ENCODE data around the gene CENPN. TPM values are rescaled to one million over a fixed set of nuclear protein-coding genes. Genes with fewer than 3 reads are reported as not detected.

The CENPN gene
- total RNA-seq, 1 donor from 2014 or later = 3.9 TPM

DNA sequence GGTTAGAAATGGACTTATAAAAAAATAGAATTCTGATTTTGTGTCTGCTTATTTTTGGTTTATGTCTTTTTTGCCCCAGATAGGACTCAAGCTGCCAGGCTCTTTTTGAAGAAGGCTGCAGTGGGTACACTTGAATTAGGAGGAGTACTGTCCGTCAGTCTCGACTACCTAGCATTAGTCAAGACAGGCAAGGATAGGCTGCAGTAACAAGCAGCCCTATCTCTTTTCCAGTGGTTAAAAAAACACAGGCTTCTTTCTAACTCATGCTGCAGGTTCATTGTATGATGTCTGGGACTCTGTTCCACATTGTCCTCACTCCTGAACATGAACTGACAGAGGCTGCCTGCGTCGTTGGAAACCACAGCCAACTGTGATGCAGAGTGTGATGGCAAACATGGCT is 62.0 kb downstream of the CENPN start:
- intact Hi-C loops (cut with DNase I) = no loop called here
- ATAC-seq (no peak), DNase-seq (ENCODE audit: low spot score) (no peak)

DNA sequence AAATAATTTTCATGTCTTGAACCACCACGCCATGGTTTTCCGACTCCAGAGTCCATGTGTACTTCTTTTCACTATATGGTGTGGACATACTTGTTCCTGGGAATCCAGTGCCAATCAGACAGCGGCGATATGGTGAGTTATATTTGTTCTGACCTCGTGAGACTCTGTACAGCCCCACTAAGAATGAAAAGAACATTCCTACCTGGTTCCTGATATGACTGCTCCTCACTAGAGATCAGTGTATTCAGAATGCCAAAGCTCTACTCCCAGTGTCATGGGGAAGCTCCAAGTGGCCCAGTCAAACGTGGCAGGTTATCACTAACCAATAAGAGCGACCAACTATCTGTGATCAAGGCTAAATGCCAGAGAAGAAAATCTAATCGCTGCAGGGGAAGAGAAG is 64.0 kb downstream of the CENPN start:
- ATAC-seq = no peak
- intact Hi-C loops (cut with DNase I) = no loop called here
- no peak for DNase-seq (ENCODE audit: low spot score)

DNA sequence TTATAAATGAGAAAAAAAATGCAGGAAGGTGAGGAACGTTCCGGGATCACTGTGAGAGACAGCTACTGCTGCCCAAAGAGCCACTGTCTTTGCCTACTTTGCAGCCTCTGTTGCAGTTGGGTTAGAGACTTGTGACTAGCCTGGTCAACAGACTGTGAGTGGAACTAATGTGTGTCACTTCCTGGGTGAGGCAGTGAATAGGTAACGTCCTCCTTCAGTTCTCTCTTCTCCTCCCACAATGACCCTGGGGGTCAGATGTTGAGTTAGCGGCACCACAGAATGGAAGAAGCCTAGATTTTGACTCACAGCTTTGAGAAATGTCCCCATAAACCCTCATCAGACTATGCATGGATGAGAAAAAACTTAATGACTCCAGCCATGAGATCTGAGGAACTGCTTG is 64.8 kb downstream of the CENPN start:
- DNase-seq (ENCODE audit: low spot score) = no peak
- intact Hi-C loops (cut with DNase I) = no loop called here
- ATAC-seq = no peak

DNA sequence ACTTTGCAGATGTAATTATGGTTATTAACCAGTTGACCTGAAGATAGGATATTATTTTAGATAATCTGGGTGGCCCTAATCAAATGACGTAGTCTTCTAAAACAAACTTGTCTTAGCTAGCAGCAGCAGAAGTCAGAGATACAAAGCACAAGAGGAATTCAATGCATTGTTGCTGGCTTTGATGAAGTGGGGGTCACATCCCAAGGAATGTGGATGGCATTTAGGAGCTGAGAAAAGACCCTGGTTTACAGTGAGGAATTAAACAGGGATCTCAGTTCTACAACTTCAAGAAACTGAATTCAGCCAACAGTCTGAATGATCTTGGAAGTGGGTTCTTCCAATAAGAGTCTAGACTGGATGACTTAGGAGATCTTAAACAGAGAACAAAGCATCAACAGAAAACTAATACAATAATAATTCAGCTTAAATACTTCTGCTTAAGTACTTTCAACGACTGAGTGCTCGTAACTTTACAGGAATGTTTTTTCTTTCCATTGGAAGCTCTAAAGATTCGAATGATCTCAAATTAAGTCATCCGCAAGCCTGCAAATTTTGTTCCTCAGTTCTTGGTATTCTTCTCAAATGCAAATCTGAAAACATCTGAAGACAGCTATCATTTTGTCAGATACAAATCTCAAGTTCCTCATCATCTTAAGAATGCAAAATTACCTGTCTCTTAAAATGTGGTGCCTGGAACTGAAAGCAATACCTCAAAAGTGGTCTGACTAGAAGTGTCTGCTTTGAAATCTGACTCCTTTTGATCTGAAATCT is 66.7 kb downstream of the CENPN start:
- DNase-seq (ENCODE audit: low spot score) = no peak
- ATAC-seq = no peak
- intact Hi-C loops (cut with DNase I) = no loop called here

DNA sequence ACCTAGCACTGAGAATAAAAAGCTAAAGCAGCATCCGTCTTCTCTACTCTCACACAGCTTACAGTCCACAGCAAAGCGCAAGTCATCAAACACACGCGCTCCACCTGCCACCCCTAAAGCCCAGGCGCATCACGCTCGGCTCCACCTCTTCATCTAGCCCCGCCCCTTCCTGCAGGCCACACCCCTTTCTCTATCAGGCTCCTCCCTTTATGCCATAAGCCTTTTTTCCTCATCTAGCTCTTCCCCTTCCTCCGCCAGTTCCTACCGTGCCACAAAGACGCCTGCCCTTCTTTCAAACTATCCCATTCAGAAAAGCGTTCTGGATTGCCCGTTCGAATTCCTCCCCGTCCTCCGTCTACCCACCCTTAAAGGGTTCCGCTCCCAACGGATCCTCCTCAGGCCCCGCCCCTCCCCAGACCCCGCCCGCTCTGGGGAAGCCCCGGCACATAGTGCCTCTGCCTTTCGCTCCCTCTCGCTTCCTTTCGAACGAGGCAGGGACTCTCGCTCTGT is 69.6 kb downstream of the CENPN start:
- ATAC-seq = peak; percentile 96
- peak; percentile 95 for DNase-seq (ENCODE audit: low spot score)
- intact Hi-C loops (cut with DNase I) = no loop called here

DNA sequence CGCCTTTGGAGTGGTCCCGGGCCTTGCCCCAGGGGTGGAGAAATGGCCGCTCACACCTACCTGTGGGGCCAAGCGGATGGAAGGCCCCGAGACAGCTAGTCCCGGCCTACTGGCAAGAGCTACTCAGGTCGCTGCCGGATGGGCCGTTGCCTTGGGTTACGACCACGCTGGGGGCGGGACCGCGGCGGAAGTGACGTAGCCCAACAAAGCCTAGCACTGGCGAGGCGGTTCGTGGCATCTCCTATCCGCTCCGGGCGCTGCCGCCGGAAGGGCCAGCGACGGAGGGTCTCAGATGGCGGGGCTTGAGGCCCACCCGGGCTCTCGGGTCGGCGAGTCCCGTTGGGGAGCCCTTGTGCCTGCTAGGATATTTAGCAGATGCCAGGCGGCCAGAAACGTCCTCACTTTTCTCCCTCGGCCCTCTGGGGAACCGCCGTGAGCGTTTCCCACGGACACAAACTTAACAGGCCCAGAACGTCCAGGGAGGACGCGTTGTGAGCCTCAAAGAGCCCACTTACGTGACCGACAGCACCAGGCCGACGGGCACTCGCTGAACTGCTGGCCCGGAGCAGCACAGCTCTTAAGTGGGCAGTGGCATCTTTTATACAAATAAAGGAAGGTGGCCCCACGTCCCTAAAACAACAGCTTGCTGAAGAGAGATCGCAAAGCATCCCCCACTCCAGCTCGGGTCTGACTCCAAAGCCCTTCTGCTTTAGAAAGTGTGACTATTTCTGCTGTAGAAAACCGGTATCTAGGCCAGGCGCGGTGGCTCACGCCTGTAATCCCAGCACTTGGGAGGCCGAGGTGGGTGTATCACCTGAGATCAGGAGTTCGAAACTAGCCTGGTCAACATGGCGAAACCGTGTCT is 70.3 kb downstream of the CENPN start, which contains the start of gene C16orf46:
C16orf46 (minus strand) TSS at position 163 of the 865 bp plus-strand sequence. CDS start 13,283 bp downstream, outside the sequence.
- ATAC-seq (peak; percentile 99), DNase-seq (ENCODE audit: low spot score) (peak; percentile 99)
- intact Hi-C loops (cut with DNase I) = no loop called here

DNA sequence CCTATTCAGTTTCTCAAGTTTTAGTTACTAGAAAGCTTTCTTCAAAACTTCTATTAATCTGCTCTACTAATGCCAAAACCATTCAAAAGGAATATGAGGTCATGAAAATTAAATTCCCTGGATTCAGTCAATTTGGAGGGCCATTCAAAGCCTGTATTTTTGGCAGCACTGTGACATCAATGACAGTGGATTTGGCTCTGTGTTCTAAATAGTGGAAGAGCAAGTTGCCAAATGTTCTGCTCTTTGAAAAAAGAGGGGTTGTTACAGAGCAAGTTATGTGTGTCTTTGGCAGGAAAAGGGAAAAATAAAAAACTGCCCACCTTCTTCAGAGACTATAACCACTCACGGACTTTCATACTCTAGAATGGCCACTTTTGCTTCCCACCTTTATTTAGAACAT is 73.2 kb downstream of the CENPN start:
- intact Hi-C loops (cut with DNase I) = no loop called here
- ATAC-seq (no peak), DNase-seq (ENCODE audit: low spot score) (no peak)

DNA sequence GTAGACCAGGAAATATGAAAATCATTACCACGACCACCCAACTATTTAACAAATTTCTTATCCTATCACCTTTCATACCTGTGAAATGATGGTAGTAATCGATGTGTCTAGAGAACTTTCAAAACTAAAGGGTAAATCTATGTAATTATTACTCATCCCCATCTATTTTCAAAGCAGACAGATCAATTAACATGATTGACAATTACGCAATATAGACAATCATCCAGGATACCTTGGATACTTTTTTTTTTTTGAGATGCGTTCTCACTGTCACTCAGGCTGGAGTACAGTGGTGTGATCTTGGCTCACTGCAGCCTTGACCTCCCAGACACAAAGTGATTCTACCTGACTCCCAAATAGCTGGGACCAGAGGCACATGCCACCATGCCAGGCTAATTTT is 74.0 kb downstream of the CENPN start:
- ATAC-seq (no peak), DNase-seq (ENCODE audit: low spot score) (no peak)
- intact Hi-C loops (cut with DNase I) = no loop called here

Other genes with a start within 250 kb of the CENPN start
- gene CDYL2, start 202.6 kb upstream of the CENPN start, total RNA-seq = 5.7 TPM
- 39.1 TPM for gene CMC2, start 329 bp upstream of the CENPN start, total RNA-seq
- gene ATMIN, start 28.6 kb downstream of the CENPN start, total RNA-seq = 27.9 TPM
- gene C16orf46, start 70.0 kb downstream of the CENPN start, total RNA-seq = 2.3 TPM
- 27.8 TPM for gene GCSH, start 89.2 kb downstream of the CENPN start, total RNA-seq
- gene BCO1, start 231.5 kb downstream of the CENPN start, total RNA-seq = not detected